Adrenal gland (tissue), 5 donors: Measurements from ENCODE around the gene USP31.

ENCODE experiments used
- POLR2A ChIP-seq, 2 donors: fragments of 450-650 bp; IDR thresholded peaks; one replicate each; pipeline ENCODE4 v1.6.1; 2017; ENCODE audit warnings: antibody characterized with exemption in 2 of 2, mild to moderate bottlenecking in 2 of 2, moderate library complexity in 1 of 2
- TF ChIP-seq, protein P1 (sequence below), 6 experiments: fragments of 450-650 bp in 4 of 6; fragments of 200-600 bp in 2 of 6; sonication (generic) in 1 of 6; IDR thresholded peaks; 1 replicate in 5 of 6; 2 replicates in 1 of 6; pipeline versions ENCODE4 v1.5.1 to v1.8.0; 2016 to 2021; ENCODE audit warnings: antibody characterized with exemption in 6 of 6, mild to moderate bottlenecking in 2 of 6, moderate library complexity in 1 of 6
- donor health status: DM: no; HTN: no; CAD: no.

GRCh38 chr16:23185656-23186055 is 36.4 kb upstream of the USP31 start:
- TF ChIP-seq POLR2A (IDR thresholded peaks at IDR 0.05) = no peak
- TF ChIP-seq, protein P1, sequence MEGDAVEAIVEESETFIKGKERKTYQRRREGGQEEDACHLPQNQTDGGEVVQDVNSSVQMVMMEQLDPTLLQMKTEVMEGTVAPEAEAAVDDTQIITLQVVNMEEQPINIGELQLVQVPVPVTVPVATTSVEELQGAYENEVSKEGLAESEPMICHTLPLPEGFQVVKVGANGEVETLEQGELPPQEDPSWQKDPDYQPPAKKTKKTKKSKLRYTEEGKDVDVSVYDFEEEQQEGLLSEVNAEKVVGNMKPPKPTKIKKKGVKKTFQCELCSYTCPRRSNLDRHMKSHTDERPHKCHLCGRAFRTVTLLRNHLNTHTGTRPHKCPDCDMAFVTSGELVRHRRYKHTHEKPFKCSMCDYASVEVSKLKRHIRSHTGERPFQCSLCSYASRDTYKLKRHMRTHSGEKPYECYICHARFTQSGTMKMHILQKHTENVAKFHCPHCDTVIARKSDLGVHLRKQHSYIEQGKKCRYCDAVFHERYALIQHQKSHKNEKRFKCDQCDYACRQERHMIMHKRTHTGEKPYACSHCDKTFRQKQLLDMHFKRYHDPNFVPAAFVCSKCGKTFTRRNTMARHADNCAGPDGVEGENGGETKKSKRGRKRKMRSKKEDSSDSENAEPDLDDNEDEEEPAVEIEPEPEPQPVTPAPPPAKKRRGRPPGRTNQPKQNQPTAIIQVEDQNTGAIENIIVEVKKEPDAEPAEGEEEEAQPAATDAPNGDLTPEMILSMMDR (IDR thresholded peaks at IDR 0.05) = no peak
